HCT116 (cell line): ENCODE data around the gene KRT26. TPM values are rescaled to one million over a fixed set of nuclear protein-coding genes. Genes with fewer than 3 reads are reported as not detected.

Experiments
- ATAC-seq: fragments of 200-7000 bp; cut with Tn5 transposase; 2 replicates; pipeline ENCODE4 v1.9.1; 2020; ENCODE audit warnings: mild to moderate bottlenecking, moderate library complexity
- BruUV-seq: library from RNA; stranded (reverse); fragments of 400-500 nt; replicated peaks from 2 replicates; lab custom pipeline; 2021; lab: Mats Ljungman, UMichigan
- CTCF ChIA-PET: fragments of 300-600 bp; sonication (Branson Sonifier 250); formaldehyde crosslinking; loops from one replicate; lab custom pipeline; 2021; ENCODE audit warnings: antibody characterized with exemption; lab: Charles Lee
- POLR2A ChIA-PET: fragments of 300-600, 350-600 bp; sonication (Branson Sonifier 250); formaldehyde crosslinking; loops from one replicate; lab custom pipeline; 2021; ENCODE audit warnings: antibody characterized with exemption; lab: Charles Lee
- RAD21 ChIA-PET, 2 experiments: fragments of 300-600 bp; sonication (Branson Sonifier 250); formaldehyde crosslinking; loops; one replicate each; lab custom pipeline; 2023; ENCODE audit warnings: low total read pairs in 2 of 2; ENCODE audit not compliant: uncharacterized antibody in 2 of 2, unreplicated experiment in 2 of 2, low non-redundant PET in 1 of 2; lab: Charles Lee
- DNase-seq: peaks from one replicate; pipeline ENCODE4 v3.0.0-alpha.2; 2010; ENCODE audit warnings: low read depth, low spot score
- H2AFZ ChIP-seq: fragments of 200-600 bp; shearing (Covaris generic), sonication (generic); 2 replicates; pipeline ENCODE4 v1.6.1; 2017; ENCODE audit warnings: low read depth, mixed run types, mixed read lengths, antibody characterized with exemption, low read length; ENCODE audit not compliant: poor library complexity, severe bottlenecking
- H3K27ac ChIP-seq: 2 replicates; pipeline ENCODE4 v1.5.1; 2012; ENCODE audit warnings: low read depth, low read length
- H3K27me3 ChIP-seq: fragments of 200-600 bp; sonication (generic); 2 replicates; pipeline ENCODE4 v1.6.1; 2016; ENCODE audit warnings: mixed run types, low read length, mixed read lengths; ENCODE audit not compliant: insufficient read depth
- H3K36me3 ChIP-seq, 2 experiments: fragments of 200-500 bp in 1 of 2; fragments of 200-600 bp in 1 of 2; sonication (Bioruptor generic) in 1 of 2; sonication (generic) in 1 of 2; 2 replicates each; pipeline versions ENCODE4 v1.5.1 to v1.6.1; 2014 to 2016; ENCODE audit warnings: low read length in 2 of 2, inconsistent platforms in 1 of 2, mixed read lengths in 1 of 2, mixed run types in 1 of 2; ENCODE audit not compliant: insufficient read depth in 2 of 2, control insufficient read depth in 1 of 2
- H3K4me1 ChIP-seq, 2 experiments: fragments of 200-600 bp in 1 of 2; sonication (generic) in 1 of 2; 2 replicates each; pipeline versions ENCODE4 v1.5.1 to v1.6.1; 2012 to 2017; ENCODE audit warnings: low read length in 2 of 2, inconsistent platforms in 1 of 2, mild to moderate bottlenecking in 1 of 2, mixed read lengths in 1 of 2, mixed run types in 1 of 2, moderate library complexity in 1 of 2; ENCODE audit not compliant: insufficient read depth in 2 of 2, control insufficient read depth in 1 of 2
- H3K4me2 ChIP-seq: fragments of 200-600 bp; sonication (generic); 2 replicates; pipeline ENCODE4 v1.6.1; 2017; ENCODE audit warnings: mixed run types, low read length, mixed read lengths
- H3K4me3 ChIP-seq, 2 experiments: fragments of 200-600 bp in 1 of 2; sonication (generic) in 1 of 2; replicated peaks in 1 of 2; 2 replicates each; pipeline ENCODE4 v1.5.1; 2011 to 2016; ENCODE audit warnings: low read length in 2 of 2, control low read depth in 1 of 2, low read depth in 1 of 2, mild to moderate bottlenecking in 1 of 2, mixed read lengths in 1 of 2, mixed run types in 1 of 2
- H3K79me2 ChIP-seq: fragments of 200-600 bp; sonication (generic); 2 replicates; pipeline ENCODE4 v1.6.1; 2017; ENCODE audit warnings: mild to moderate bottlenecking, mixed run types, low read length, moderate library complexity, mixed read lengths; ENCODE audit not compliant: insufficient read depth
- H3K9ac ChIP-seq: fragments of 200-600 bp; sonication (generic); 2 replicates; pipeline ENCODE4 v1.6.1; 2016; ENCODE audit warnings: low read length, mixed read lengths
- H3K9me2 ChIP-seq: fragments of 200-600 bp; sonication (generic), shearing (Covaris generic); 2 replicates; pipeline ENCODE4 v1.6.1; 2017; ENCODE audit warnings: mixed run types, mild to moderate bottlenecking, moderate library complexity; ENCODE audit not compliant: insufficient read depth
- H3K9me3 ChIP-seq, 2 experiments: fragments of 200-500 bp in 1 of 2; fragments of 200-600 bp in 1 of 2; sonication (Bioruptor generic) in 1 of 2; sonication (generic) in 1 of 2; 2 replicates each; pipeline ENCODE4 v1.6.1; 2014 to 2017; ENCODE audit warnings: low read length in 2 of 2, mixed read lengths in 2 of 2, inconsistent platforms in 1 of 2, low read depth in 1 of 2, mild to moderate bottlenecking in 1 of 2, mixed run types in 1 of 2, moderate library complexity in 1 of 2; ENCODE audit not compliant: control insufficient read depth in 1 of 2, insufficient read depth in 1 of 2
- H4K20me1 ChIP-seq: fragments of 200-600 bp; sonication (generic), shearing (Covaris generic); 2 replicates; pipeline ENCODE4 v1.6.1; 2017; ENCODE audit warnings: mixed run types, mild to moderate bottlenecking, moderate library complexity; ENCODE audit not compliant: insufficient read depth
- CBX3 ChIP-seq: IDR thresholded peaks from 2 replicates; pipeline ENCODE4 v1.6.1; 2012; ENCODE audit warnings: low read depth
- CEBPB ChIP-seq: IDR thresholded peaks from 2 replicates; pipeline ENCODE4 v1.6.1; 2012; ENCODE audit warnings: low read depth
- EGR1 ChIP-seq: IDR thresholded peaks from 2 replicates; pipeline ENCODE4 v1.6.1; 2012; ENCODE audit warnings: low read depth
- EZH2 ChIP-seq: fragments of 200-600 bp; sonication (generic); IDR thresholded peaks from 2 replicates; pipeline ENCODE4 v1.6.1; 2017; ENCODE audit warnings: antibody characterized with exemption, mixed run types
- JUND ChIP-seq: IDR thresholded peaks from 2 replicates; pipeline ENCODE4 v1.6.1; 2012
- POLR2A ChIP-seq: IDR thresholded peaks from 2 replicates; pipeline ENCODE4 v1.7.0; 2011; ENCODE audit warnings: borderline replicate concordance; ENCODE audit not compliant: insufficient read depth, insufficient read length; ENCODE audit errors: extremely low read depth
- SIN3A ChIP-seq: IDR thresholded peaks from 2 replicates; pipeline ENCODE4 v1.6.1; 2012; ENCODE audit warnings: low read depth
- SP1 ChIP-seq: IDR thresholded peaks from 2 replicates; pipeline ENCODE4 v1.6.1; 2012; ENCODE audit warnings: low read depth
- SRF ChIP-seq: IDR thresholded peaks from 2 replicates; pipeline ENCODE4 v1.6.1; 2012; ENCODE audit warnings: low read depth
- YY1 ChIP-seq: IDR thresholded peaks from 2 replicates; pipeline ENCODE4 v1.6.1; 2011; ENCODE audit warnings: low read length, low read depth, moderate library complexity, mild to moderate bottlenecking; ENCODE audit not compliant: insufficient replicate concordance; ENCODE audit errors: extremely low read depth
- intact Hi-C: fragments of 100-400 bp; cut with micrococcal nuclease; formaldehyde crosslinking; loops from 2 replicates; pipeline ENCODE4 v1.10.0; 2022
- total RNA-seq: library from RNA; stranded (reverse); gene quantifications from one replicate; pipeline ENCODE4 v1.2.1, GENCODE V29; 2021; ENCODE audit not compliant: unreplicated experiment
- TF ChIP-seq, protein P1 (sequence below), 3 experiments: fragments of 200-600 bp in 1 of 3; sonication (generic) in 1 of 3; IDR thresholded peaks in 2 of 3; conservative IDR thresholded peaks in 1 of 3; 2 replicates each; pipeline ENCODE4 v1.5.1; 2012 to 2017; ENCODE audit warnings: low read depth in 2 of 3, low read length in 2 of 3, antibody characterized with exemption in 1 of 3, borderline replicate concordance in 1 of 3, control low read depth in 1 of 3, mild to moderate bottlenecking in 1 of 3, mixed read lengths in 1 of 3, mixed run types in 1 of 3, moderate library complexity in 1 of 3; ENCODE audit not compliant: insufficient read depth in 1 of 3
- TF ChIP-seq, protein P2 (sequence below): IDR thresholded peaks from 2 replicates; pipeline ENCODE4 v1.6.1; 2012
- TF ChIP-seq, protein P3 (sequence below): IDR thresholded peaks from 2 replicates; pipeline ENCODE4 v1.6.1; 2012
- TF ChIP-seq, protein P4 (sequence below): IDR thresholded peaks from 2 replicates; pipeline ENCODE4 v1.6.1; 2012; ENCODE audit warnings: low read depth

The KRT26 gene
- total RNA-seq, 1 experiment from 2014 or later = not detected

DNA sequence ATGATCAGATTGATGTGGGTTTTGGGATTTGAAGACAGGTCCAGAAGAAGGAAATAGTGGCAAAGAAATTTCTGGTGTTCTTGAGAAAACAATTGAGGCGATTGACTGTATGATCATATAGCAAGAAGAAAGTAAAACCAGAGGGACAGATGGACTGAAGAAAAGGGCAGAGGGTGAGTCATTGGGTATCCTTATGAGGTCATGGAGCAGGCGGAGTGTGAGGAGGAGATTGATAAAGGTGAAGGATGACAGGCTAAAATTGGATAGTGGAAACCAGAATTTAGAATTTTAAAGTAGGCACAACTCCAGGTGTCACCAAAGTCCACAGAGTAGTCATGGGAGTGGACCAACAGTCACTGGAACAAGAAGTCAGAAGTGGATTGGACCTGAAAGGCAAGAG, 29.2 kb upstream of the KRT26 start:
- no peak for ATAC-seq
- Histone ChIP-seq H3K4me3 (no peak overlapping the region), H2AFZ (no peak overlapping the region), H3K4me1 (peaks cover 3 to 9% of the 10 kb centered on the region in 2 experiments; a peak in 3 of 4 replicates), H3K9me2 (no peaks in the 10 kb centered on the region), H3K36me3 (no peaks in the 10 kb centered on the region), H3K27ac (no peak overlapping the region), H4K20me1 (no peaks in the 10 kb centered on the region), H3K9ac (no peak overlapping the region), H3K4me2 (no peak overlapping the region), H3K9me3 (no peaks in the 10 kb centered on the region)
- POLR2A ChIA-PET = no interaction called here
- no TSS peak for BruUV-seq
- TF ChIP-seq CEBPB (no peak), EGR1 (no peak)
- TF ChIP-seq, all 23 proteins: peak for 0
- H3K79me2 ChIP-seq = no peaks in the 10 kb centered on the region
- intact Hi-C loops = loop anchor here (5.0 to 10.0 kb wide), 2 partner anchors 604 to 846 kb away; no protein-coding TSS in a partner anchor
- RAD21 ChIA-PET = no interaction called here
- no peak for DNase-seq
- CTCF ChIA-PET = no interaction called here
- H3K27me3 ChIP-seq = no peaks in the 10 kb centered on the region

DNA sequence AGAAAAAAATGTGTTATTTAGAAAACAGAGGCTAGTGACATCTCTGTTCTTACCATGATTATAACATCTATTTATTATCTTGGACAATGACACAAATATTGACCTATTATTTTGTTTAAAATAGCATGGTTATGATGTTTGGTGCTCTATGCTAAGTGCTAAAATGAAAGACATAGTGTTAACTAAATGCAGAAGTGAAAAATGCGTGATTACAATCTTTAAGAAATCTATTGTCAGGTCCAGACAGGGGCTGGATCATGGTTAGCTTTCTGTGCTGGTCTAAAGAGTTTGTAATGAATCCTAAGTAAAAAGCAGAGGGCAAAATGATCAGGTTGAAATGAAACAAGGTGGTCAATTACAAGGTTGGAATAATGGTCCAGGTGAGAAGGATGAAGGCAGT, 28.4 kb upstream of the KRT26 start:
- ATAC-seq (no peak), DNase-seq (no peak)
- CTCF ChIA-PET = no interaction called here
- Histone ChIP-seq H2AFZ (no peak overlapping the region), H3K4me3 (no peak overlapping the region), H3K9me3 (no peaks in the 10 kb centered on the region), H3K4me2 (no peak overlapping the region), H4K20me1 (no peaks in the 10 kb centered on the region), H3K79me2 (no peaks in the 10 kb centered on the region)
- BruUV-seq = no TSS peak
- TF ChIP-seq, protein P1, sequence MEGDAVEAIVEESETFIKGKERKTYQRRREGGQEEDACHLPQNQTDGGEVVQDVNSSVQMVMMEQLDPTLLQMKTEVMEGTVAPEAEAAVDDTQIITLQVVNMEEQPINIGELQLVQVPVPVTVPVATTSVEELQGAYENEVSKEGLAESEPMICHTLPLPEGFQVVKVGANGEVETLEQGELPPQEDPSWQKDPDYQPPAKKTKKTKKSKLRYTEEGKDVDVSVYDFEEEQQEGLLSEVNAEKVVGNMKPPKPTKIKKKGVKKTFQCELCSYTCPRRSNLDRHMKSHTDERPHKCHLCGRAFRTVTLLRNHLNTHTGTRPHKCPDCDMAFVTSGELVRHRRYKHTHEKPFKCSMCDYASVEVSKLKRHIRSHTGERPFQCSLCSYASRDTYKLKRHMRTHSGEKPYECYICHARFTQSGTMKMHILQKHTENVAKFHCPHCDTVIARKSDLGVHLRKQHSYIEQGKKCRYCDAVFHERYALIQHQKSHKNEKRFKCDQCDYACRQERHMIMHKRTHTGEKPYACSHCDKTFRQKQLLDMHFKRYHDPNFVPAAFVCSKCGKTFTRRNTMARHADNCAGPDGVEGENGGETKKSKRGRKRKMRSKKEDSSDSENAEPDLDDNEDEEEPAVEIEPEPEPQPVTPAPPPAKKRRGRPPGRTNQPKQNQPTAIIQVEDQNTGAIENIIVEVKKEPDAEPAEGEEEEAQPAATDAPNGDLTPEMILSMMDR (IDR thresholded peaks at IDR 0.05 in 2 of 3, conservative IDR thresholded peaks at IDR 0.05 in 1 of 3; ENCODE audit: borderline replicate concordance in 1 of 3, insufficient read depth in 1 of 3, low read depth in 2 of 3, low read length in 2 of 3) = no peak
- TF ChIP-seq JUND (no peak), CEBPB (no peak), CBX3 (no peak), YY1 (no peak), SRF (no peak), EZH2 (no peak), SP1 (no peak), SIN3A (no peak), POLR2A (no peak)
- TF ChIP-seq, protein P2, sequence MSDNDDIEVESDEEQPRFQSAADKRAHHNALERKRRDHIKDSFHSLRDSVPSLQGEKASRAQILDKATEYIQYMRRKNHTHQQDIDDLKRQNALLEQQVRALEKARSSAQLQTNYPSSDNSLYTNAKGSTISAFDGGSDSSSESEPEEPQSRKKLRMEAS = no peak
- TF ChIP-seq, protein P3, sequence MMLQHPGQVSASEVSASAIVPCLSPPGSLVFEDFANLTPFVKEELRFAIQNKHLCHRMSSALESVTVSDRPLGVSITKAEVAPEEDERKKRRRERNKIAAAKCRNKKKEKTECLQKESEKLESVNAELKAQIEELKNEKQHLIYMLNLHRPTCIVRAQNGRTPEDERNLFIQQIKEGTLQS = no peak
- TF ChIP-seq, protein P4, sequence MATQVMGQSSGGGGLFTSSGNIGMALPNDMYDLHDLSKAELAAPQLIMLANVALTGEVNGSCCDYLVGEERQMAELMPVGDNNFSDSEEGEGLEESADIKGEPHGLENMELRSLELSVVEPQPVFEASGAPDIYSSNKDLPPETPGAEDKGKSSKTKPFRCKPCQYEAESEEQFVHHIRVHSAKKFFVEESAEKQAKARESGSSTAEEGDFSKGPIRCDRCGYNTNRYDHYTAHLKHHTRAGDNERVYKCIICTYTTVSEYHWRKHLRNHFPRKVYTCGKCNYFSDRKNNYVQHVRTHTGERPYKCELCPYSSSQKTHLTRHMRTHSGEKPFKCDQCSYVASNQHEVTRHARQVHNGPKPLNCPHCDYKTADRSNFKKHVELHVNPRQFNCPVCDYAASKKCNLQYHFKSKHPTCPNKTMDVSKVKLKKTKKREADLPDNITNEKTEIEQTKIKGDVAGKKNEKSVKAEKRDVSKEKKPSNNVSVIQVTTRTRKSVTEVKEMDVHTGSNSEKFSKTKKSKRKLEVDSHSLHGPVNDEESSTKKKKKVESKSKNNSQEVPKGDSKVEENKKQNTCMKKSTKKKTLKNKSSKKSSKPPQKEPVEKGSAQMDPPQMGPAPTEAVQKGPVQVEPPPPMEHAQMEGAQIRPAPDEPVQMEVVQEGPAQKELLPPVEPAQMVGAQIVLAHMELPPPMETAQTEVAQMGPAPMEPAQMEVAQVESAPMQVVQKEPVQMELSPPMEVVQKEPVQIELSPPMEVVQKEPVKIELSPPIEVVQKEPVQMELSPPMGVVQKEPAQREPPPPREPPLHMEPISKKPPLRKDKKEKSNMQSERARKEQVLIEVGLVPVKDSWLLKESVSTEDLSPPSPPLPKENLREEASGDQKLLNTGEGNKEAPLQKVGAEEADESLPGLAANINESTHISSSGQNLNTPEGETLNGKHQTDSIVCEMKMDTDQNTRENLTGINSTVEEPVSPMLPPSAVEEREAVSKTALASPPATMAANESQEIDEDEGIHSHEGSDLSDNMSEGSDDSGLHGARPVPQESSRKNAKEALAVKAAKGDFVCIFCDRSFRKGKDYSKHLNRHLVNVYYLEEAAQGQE = no peak
- TF ChIP-seq, all 23 proteins: peak for 0
- Histone ChIP-seq H3K9ac (no peak overlapping the region), H3K4me1 (peaks cover 3 to 9% of the 10 kb centered on the region in 2 experiments; a peak in 3 of 4 replicates), H3K27ac (no peak overlapping the region), H3K36me3 (no peaks in the 10 kb centered on the region), H3K9me2 (no peaks in the 10 kb centered on the region), H3K27me3 (no peaks in the 10 kb centered on the region)
- intact Hi-C loops = loop anchor here (5.0 to 10.0 kb wide), 2 partner anchors 604 to 847 kb away; no protein-coding TSS in a partner anchor
- ChIA-PET RAD21 (no interaction called here), POLR2A (no interaction called here)
